H1 (cell line): ENCODE data around the gene RHBDF2.

Experiments used
- CREB1 ChIP-seq: IDR thresholded peaks from 2 replicates; pipeline ENCODE4 v1.6.1; 2012; ENCODE audit warnings: inconsistent platforms
- CTCF ChIP-seq, 3 experiments: IDR thresholded peaks; 1 replicate in 2 of 3; 2 replicates in 1 of 3; pipeline versions ENCODE4 v1.5.1 to v1.6.1; 2011; ENCODE audit warnings: low read length in 3 of 3, mild to moderate bottlenecking in 3 of 3, inconsistent platforms in 2 of 3, low read depth in 1 of 3, moderate library complexity in 1 of 3; ENCODE audit not compliant: insufficient read depth in 1 of 3; ENCODE audit errors: control extremely low read depth in 1 of 3
- HDAC6 ChIP-seq: IDR thresholded peaks from one replicate; pipeline ENCODE4 v1.7.1; 2012; ENCODE audit warnings: low read depth, mild to moderate bottlenecking, inconsistent platforms, low read length, moderate library complexity
- KDM1A ChIP-seq: fragments of 200-600, 300-600 bp; sonication (generic); IDR thresholded peaks from 2 replicates; pipeline ENCODE4 v1.7.1; 2016; ENCODE audit warnings: mild to moderate bottlenecking, low read length, borderline replicate concordance
- MAFK ChIP-seq: IDR thresholded peaks from 2 replicates; pipeline ENCODE4 v1.6.1; 2012; ENCODE audit warnings: low read depth, mild to moderate bottlenecking, improper control_type of control experiment, low read length
- POLR2A ChIP-seq, 2 experiments: IDR thresholded peaks; 1 replicate in 1 of 2; 2 replicates in 1 of 2; pipeline ENCODE4 v1.6.1; 2011; ENCODE audit warnings: low read depth in 2 of 2, low read length in 2 of 2, mild to moderate bottlenecking in 2 of 2; ENCODE audit errors: control extremely low read depth in 1 of 2
- YY1 ChIP-seq: IDR thresholded peaks from 2 replicates; pipeline ENCODE4 v1.6.1; 2011; ENCODE audit warnings: low read depth, mild to moderate bottlenecking, low read length

- no peak for TF ChIP-seq CTCF (IDR thresholded peaks at IDR 0.05; ENCODE audit: control extremely low read depth in 1 of 3, insufficient read depth in 1 of 3, low read depth in 1 of 3, low read length in 3 of 3)
- TF ChIP-seq MAFK = no peak
- TF ChIP-seq KDM1A = no peak; the same call in 1 of the 2 replicates
- TF ChIP-seq POLR2A (IDR thresholded peaks at IDR 0.05; ENCODE audit: control extremely low read depth in 1 of 2, low read depth in 2 of 2, low read length in 2 of 2) = no peak
- no peak for TF ChIP-seq HDAC6
- TF ChIP-seq CREB1 = no peak
- TF ChIP-seq YY1 = no peak
These were observed 47.8 kb downstream of the RHBDF2 start for GRCh38 chr17:76453431-76453743.
